GM23338 (cell line): ENCODE data around the gene ANKFY1. TPM values are rescaled to one million over a fixed set of nuclear protein-coding genes. Genes with fewer than 3 reads are reported as not detected.

Experiments used
- ATAC-seq: fragments of 200-7000 bp; cut with Tn5 transposase; 3 replicates; pipeline ENCODE4 v1.9.1; 2020
- DNase-seq: peaks from one replicate; pipeline ENCODE4 v3.0.0-alpha.2; 2015; ENCODE audit warnings: low spot score
- H2AFZ ChIP-seq: fragments of 200-600 bp; sonication (generic); 2 replicates; pipeline ENCODE4 v1.8.0; 2016; ENCODE audit warnings: antibody characterized with exemption, mild to moderate bottlenecking, moderate library complexity
- H3F3A ChIP-seq: fragments of 200-600 bp; sonication (generic); replicated peaks from 2 replicates; pipeline ENCODE4 v1.8.0; 2017; ENCODE audit warnings: antibody characterized with exemption, mixed run types, low read depth
- H3K27ac ChIP-seq: fragments of 200-600 bp; sonication (generic); 2 replicates; pipeline ENCODE4 v1.6.1; 2016; ENCODE audit warnings: low read depth
- H3K27me3 ChIP-seq: fragments of 200-600 bp; sonication (generic); 2 replicates; pipeline ENCODE4 v1.8.0; 2016; ENCODE audit warnings: mild to moderate bottlenecking, mixed run types, moderate library complexity; ENCODE audit not compliant: insufficient read depth
- H3K36me3 ChIP-seq: fragments of 200-600 bp; sonication (generic); 2 replicates; pipeline ENCODE4 v1.8.0; 2016; ENCODE audit warnings: mild to moderate bottlenecking; ENCODE audit not compliant: insufficient read depth
- H3K4me1 ChIP-seq: fragments of 200-600 bp; sonication (generic); 2 replicates; pipeline ENCODE4 v1.8.0; 2016; ENCODE audit warnings: mild to moderate bottlenecking, moderate library complexity; ENCODE audit not compliant: insufficient read depth
- H3K4me2 ChIP-seq: fragments of 200-600 bp; sonication (generic); 2 replicates; pipeline ENCODE4 v1.7.1; 2017; ENCODE audit warnings: mixed run types
- H3K4me3 ChIP-seq: fragments of 200-600 bp; sonication (generic); 2 replicates; pipeline ENCODE4 v1.6.1; 2016; ENCODE audit warnings: mixed run types
- H3K79me2 ChIP-seq: fragments of 200-600 bp; sonication (generic); replicated peaks from 2 replicates; pipeline ENCODE4 v1.8.0; 2017; ENCODE audit warnings: mild to moderate bottlenecking; ENCODE audit not compliant: insufficient read depth
- H3K9me2 ChIP-seq: fragments of 200-600 bp; sonication (generic); 2 replicates; pipeline ENCODE4 v1.8.0; 2017; ENCODE audit not compliant: insufficient read depth
- H4K20me1 ChIP-seq: fragments of 200-600 bp; sonication (generic); replicated peaks from 2 replicates; pipeline ENCODE4 v1.8.0; 2017; ENCODE audit warnings: mild to moderate bottlenecking; ENCODE audit not compliant: insufficient read depth
- H3K27ac Mint-ChIP-seq: 2 replicates; pipeline ENCODE4 v1.8.0; 2020; ENCODE audit warnings: inconsistent platforms, mild to moderate bottlenecking, moderate library complexity, mixed read lengths
- H3K27me3 Mint-ChIP-seq: 3 replicates; pipeline ENCODE4 v1.8.0; 2022; ENCODE audit warnings: low read depth, mild to moderate bottlenecking, moderate library complexity, mixed read lengths, inconsistent platforms; ENCODE audit not compliant: insufficient read depth, poor library complexity
- H3K36me3 Mint-ChIP-seq: 3 replicates; pipeline ENCODE4 v1.8.0; 2021; ENCODE audit warnings: low read depth, mild to moderate bottlenecking, inconsistent platforms, moderate library complexity, mixed read lengths
- H3K4me1 Mint-ChIP-seq: 3 replicates; pipeline ENCODE4 v1.8.0; 2020; ENCODE audit warnings: mild to moderate bottlenecking, inconsistent platforms, mixed read lengths
- H3K4me3 Mint-ChIP-seq: 3 replicates; pipeline ENCODE4 v1.8.0; 2021; ENCODE audit warnings: moderate library complexity, mild to moderate bottlenecking, inconsistent platforms, mixed read lengths
- H3K9me3 Mint-ChIP-seq: 3 replicates; pipeline ENCODE4 v1.8.0; 2020; ENCODE audit warnings: moderate library complexity, mild to moderate bottlenecking, inconsistent platforms, mixed read lengths
- CREB1 ChIP-seq: fragments of 250-450 bp; sonication (Bioruptor Pico); IDR thresholded peaks from 2 replicates; pipeline ENCODE4 v1.5.0; 2020; ENCODE audit warnings: low read depth, mild to moderate bottlenecking, moderate library complexity
- EZH2 ChIP-seq: fragments of 200-600 bp; sonication (generic); IDR thresholded peaks from one replicate; pipeline ENCODE4 v1.8.0; 2017; ENCODE audit warnings: antibody characterized with exemption, mild to moderate bottlenecking, low read depth; ENCODE audit not compliant: unreplicated experiment
- EZH2phosphoT487 ChIP-seq: fragments of 200-600 bp; sonication (generic); IDR thresholded peaks from one replicate; pipeline ENCODE4 v1.8.1; 2018; ENCODE audit warnings: antibody characterized with exemption; ENCODE audit not compliant: unreplicated experiment
- JUNB ChIP-seq: IDR thresholded peaks from one replicate; pipeline ENCODE4 v1.6.1; 2016; ENCODE audit warnings: antibody characterized with exemption; ENCODE audit not compliant: unreplicated experiment
- NANOG ChIP-seq: IDR thresholded peaks from 2 replicates; pipeline ENCODE4 v1.6.1; 2016; ENCODE audit warnings: antibody characterized with exemption, borderline replicate concordance
- POLR2AphosphoS5 ChIP-seq: IDR thresholded peaks from 2 replicates; pipeline ENCODE4 v1.6.1; 2016; ENCODE audit warnings: antibody characterized with exemption, low read depth
- STAT1 ChIP-seq: IDR thresholded peaks from one replicate; pipeline ENCODE4 v1.6.1; 2016; ENCODE audit warnings: antibody characterized with exemption; ENCODE audit not compliant: unreplicated experiment
- ZNF114 ChIP-seq: fragments of 250-450 bp; sonication (Bioruptor Pico); IDR thresholded peaks from 2 replicates; pipeline ENCODE4 v1.5.0; 2020; ENCODE audit warnings: mild to moderate bottlenecking, moderate library complexity
- ZNF331 ChIP-seq: fragments of 250-450 bp; sonication (Bioruptor Pico); IDR thresholded peaks from 2 replicates; pipeline ENCODE4 v1.5.0; 2020; ENCODE audit warnings: low read depth, mild to moderate bottlenecking, moderate library complexity
- polyA plus RNA-seq: library from polyadenylated mRNA; unstranded; fragments of >200 nt; fragmentation: Nextera tagmentation; extraction: Ambion mirVana; gene quantifications from 2 replicates; pipeline ENCODE4 v1.2.1, GENCODE V29; 2016
- total RNA-seq: library from RNA; depleted of rRNA; stranded (reverse); fragments of >200 nt; shearing (Covaris generic); gene quantifications from 2 replicates; pipeline ENCODE4 v1.2.3, GENCODE V29; 2014
- TF ChIP-seq, protein P1 (sequence below): fragments of 250-450 bp; sonication (Bioruptor Pico); IDR thresholded peaks from 2 replicates; pipeline ENCODE4 v1.5.0; 2020; ENCODE audit warnings: mild to moderate bottlenecking, moderate library complexity
- TF ChIP-seq, protein P2 (sequence below): IDR thresholded peaks from 2 replicates; pipeline ENCODE4 v1.6.1; 2016; ENCODE audit warnings: antibody characterized with exemption
- TF ChIP-seq, protein P3 (sequence below), 2 experiments: fragments of 200-600 bp in 1 of 2; sonication (generic) in 1 of 2; conservative IDR thresholded peaks; 2 replicates each; pipeline versions ENCODE4 v1.5.1 to v1.6.1; 2016 to 2017; ENCODE audit warnings: antibody characterized with exemption in 2 of 2, low read depth in 2 of 2, mild to moderate bottlenecking in 2 of 2, moderate library complexity in 1 of 2

The ANKFY1 gene
- total and polyA plus RNA-seq, 2 experiments from 2014 or later: 12.9 to 44.4 TPM

DNA sequence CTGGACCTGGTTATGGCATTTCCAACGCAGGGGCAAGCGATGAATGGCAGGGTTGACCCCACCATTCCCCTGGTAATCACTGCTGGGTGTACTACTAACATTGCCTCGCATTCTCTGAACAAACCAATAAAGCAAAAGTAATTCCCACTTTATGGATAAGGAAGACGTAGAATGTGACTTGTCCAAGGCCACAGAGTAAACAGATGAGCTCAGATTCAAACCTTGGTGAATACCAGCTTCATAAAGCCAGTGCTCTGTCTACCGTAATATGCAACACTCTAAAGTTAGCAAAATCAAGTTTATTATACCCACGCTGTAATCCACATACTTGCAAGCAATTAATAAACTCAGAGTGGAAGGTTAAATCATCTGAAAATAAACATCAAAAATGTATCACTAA lies 59.6 kb downstream of the ANKFY1 start (continued):
- TF ChIP-seq, protein P1, sequence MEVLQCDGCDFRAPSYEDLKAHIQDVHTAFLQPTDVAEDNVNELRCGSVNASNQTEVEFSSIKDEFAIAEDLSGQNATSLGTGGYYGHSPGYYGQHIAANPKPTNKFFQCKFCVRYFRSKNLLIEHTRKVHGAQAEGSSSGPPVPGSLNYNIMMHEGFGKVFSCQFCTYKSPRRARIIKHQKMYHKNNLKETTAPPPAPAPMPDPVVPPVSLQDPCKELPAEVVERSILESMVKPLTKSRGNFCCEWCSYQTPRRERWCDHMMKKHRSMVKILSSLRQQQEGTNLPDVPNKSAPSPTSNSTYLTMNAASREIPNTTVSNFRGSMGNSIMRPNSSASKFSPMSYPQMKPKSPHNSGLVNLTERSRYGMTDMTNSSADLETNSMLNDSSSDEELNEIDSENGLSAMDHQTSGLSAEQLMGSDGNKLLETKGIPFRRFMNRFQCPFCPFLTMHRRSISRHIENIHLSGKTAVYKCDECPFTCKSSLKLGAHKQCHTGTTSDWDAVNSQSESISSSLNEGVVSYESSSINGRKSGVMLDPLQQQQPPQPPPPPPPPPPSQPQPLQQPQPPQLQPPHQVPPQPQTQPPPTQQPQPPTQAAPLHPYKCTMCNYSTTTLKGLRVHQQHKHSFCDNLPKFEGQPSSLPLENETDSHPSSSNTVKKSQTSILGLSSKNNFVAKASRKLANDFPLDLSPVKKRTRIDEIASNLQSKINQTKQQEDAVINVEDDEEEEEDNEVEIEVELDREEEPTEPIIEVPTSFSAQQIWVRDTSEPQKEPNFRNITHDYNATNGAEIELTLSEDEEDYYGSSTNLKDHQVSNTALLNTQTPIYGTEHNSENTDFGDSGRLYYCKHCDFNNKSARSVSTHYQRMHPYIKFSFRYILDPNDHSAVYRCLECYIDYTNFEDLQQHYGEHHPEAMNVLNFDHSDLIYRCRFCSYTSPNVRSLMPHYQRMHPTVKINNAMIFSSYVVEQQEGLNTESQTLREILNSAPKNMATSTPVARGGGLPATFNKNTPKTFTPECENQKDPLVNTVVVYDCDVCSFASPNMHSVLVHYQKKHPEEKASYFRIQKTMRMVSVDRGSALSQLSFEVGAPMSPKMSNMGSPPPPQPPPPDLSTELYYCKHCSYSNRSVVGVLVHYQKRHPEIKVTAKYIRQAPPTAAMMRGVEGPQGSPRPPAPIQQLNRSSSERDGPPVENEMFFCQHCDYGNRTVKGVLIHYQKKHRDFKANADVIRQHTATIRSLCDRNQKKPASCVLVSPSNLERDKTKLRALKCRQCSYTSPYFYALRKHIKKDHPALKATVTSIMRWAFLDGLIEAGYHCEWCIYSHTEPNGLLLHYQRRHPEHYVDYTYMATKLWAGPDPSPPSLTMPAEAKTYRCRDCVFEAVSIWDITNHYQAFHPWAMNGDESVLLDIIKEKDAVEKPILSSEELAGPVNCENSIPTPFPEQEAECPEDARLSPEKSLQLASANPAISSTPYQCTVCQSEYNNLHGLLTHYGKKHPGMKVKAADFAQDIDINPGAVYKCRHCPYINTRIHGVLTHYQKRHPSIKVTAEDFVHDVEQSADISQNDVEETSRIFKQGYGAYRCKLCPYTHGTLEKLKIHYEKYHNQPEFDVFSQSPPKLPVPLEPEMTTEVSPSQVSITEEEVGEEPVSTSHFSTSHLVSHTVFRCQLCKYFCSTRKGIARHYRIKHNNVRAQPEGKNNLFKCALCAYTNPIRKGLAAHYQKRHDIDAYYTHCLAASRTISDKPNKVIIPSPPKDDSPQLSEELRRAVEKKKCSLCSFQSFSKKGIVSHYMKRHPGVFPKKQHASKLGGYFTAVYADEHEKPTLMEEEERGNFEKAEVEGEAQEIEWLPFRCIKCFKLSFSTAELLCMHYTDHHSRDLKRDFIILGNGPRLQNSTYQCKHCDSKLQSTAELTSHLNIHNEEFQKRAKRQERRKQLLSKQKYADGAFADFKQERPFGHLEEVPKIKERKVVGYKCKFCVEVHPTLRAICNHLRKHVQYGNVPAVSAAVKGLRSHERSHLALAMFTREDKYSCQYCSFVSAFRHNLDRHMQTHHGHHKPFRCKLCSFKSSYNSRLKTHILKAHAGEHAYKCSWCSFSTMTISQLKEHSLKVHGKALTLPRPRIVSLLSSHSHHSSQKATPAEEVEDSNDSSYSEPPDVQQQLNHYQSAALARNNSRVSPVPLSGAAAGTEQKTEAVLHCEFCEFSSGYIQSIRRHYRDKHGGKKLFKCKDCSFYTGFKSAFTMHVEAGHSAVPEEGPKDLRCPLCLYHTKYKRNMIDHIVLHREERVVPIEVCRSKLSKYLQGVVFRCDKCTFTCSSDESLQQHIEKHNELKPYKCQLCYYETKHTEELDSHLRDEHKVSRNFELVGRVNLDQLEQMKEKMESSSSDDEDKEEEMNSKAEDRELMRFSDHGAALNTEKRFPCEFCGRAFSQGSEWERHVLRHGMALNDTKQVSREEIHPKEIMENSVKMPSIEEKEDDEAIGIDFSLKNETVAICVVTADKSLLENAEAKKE (CRISPR knock-in tag): no peak
- TF ChIP-seq ZNF114 (CRISPR knock-in tag): no peak
- no peak for TF ChIP-seq ZNF331 (CRISPR knock-in tag)
- TF ChIP-seq CREB1 (CRISPR knock-in tag): no peak
- no peak for TF ChIP-seq JUNB
- TF ChIP-seq, protein P2, sequence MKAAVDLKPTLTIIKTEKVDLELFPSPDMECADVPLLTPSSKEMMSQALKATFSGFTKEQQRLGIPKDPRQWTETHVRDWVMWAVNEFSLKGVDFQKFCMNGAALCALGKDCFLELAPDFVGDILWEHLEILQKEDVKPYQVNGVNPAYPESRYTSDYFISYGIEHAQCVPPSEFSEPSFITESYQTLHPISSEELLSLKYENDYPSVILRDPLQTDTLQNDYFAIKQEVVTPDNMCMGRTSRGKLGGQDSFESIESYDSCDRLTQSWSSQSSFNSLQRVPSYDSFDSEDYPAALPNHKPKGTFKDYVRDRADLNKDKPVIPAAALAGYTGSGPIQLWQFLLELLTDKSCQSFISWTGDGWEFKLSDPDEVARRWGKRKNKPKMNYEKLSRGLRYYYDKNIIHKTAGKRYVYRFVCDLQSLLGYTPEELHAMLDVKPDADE: no peak

DNA sequence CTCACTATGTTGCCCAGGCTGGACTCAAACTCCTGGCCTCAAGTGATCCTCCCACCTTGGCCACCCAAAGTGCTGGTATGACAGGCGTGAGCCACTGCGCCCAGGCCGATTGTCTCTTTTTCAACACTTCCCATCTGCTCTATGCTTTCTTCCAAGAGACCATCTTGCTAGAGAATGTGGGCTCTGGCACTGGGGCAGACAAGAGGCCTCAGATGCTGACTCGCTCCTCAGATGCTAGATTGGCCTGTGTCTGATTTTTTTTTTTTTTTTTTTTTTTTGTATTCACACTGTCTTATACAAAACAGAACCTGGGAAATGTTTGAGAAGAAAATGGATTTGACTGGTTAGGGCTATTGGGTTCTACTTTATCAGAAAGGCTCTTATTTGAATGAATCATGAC lies 62.6 kb downstream of the ANKFY1 start:
- Mint-ChIP-seq H3K4me1 (no peaks in the 10 kb centered on the region), H3K36me3 (peaks cover 43% of the 10 kb centered on the region)
- no peak for ATAC-seq
- TF ChIP-seq EZH2: no peak
- TF ChIP-seq STAT1: no peak
- no peak for TF ChIP-seq EZH2phosphoT487
- TF ChIP-seq ZNF331 (CRISPR knock-in tag): no peak
- TF ChIP-seq JUNB: no peak
- TF ChIP-seq, protein P3, sequence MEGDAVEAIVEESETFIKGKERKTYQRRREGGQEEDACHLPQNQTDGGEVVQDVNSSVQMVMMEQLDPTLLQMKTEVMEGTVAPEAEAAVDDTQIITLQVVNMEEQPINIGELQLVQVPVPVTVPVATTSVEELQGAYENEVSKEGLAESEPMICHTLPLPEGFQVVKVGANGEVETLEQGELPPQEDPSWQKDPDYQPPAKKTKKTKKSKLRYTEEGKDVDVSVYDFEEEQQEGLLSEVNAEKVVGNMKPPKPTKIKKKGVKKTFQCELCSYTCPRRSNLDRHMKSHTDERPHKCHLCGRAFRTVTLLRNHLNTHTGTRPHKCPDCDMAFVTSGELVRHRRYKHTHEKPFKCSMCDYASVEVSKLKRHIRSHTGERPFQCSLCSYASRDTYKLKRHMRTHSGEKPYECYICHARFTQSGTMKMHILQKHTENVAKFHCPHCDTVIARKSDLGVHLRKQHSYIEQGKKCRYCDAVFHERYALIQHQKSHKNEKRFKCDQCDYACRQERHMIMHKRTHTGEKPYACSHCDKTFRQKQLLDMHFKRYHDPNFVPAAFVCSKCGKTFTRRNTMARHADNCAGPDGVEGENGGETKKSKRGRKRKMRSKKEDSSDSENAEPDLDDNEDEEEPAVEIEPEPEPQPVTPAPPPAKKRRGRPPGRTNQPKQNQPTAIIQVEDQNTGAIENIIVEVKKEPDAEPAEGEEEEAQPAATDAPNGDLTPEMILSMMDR (conservative IDR thresholded peaks at IDR 0.05; ENCODE audit: low read depth in 2 of 2): no peak
- TF ChIP-seq POLR2AphosphoS5: no peak
- TF ChIP-seq NANOG: no peak
- TF ChIP-seq CREB1 (CRISPR knock-in tag): no peak
- TF ChIP-seq, protein P2: no peak
- TF ChIP-seq ZNF114 (CRISPR knock-in tag): no peak

More for the DNA sequence above, 62.6 kb downstream of the ANKFY1 start:
- no peak for DNase-seq
- Histone ChIP-seq H2AFZ (no peak overlapping the region), H3K4me2 (no peak overlapping the region), H3F3A (peaks cover 7% of the 10 kb centered on the region), H3K36me3 (peaks cover 27% of the 10 kb centered on the region), H3K4me1 (no peaks in the 10 kb centered on the region), H3K9me2 (no peaks in the 10 kb centered on the region), H3K4me3 (no peak overlapping the region), H4K20me1 (no peaks in the 10 kb centered on the region; the same call in 1 of the 2 replicates), H3K27ac (no peak overlapping the region), H3K27me3 (no peaks in the 10 kb centered on the region), H3K79me2 (no peaks in the 10 kb centered on the region)
- H3K27me3 Mint-ChIP-seq: peaks cover 2% of the 10 kb centered on the region
- no peak overlapping the region for H3K27ac Mint-ChIP-seq
- H3K9me3 Mint-ChIP-seq: no peaks in the 10 kb centered on the region
- no peak overlapping the region for H3K4me3 Mint-ChIP-seq
